ENCODE measurements around the gene SLC2A10.

GRCh38 chr20:46701556-46701955 lies 7.9 kb upstream of the SLC2A10 start:
- TF ChIP-seq CTCF (IDR thresholded peaks at IDR 0.05) (no peak), EP300 (IDR thresholded peaks at IDR 0.05) (no peak), POLR2A (IDR thresholded peaks at IDR 0.05) (no peak)

Data from tibial nerve (tissue), 4 donors.